ENCODE measurements around the gene ETV3L. TPM values are rescaled to one million over a fixed set of nuclear protein-coding genes. Genes with fewer than 3 reads are reported as not detected.

ETV3L gene
- total RNA-seq, 1 experiment from 2014 or later = not detected

DNA sequence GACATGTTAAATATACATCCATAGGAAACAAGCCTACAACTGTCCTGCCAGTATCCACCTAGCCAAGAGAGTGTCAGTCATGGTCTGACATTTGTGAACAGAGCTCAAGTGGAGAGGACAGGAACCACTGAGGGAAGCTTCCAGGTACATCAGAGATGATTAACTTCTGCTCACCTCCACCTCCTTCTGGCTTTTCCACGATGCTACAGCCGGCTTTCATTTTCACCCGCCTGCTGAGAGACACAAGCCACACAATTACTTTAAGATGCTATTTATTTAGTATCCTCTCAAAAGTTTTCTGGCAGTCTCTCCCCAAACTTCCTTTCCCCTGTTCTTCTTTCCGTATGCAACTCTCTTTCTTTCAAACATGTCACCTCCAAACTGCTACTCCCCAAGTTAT, 36.5 kb upstream of the ETV3L start:
- no TSS peak for BruUV-seq (replicated peaks)
- Mint-ChIP-seq H3K27ac (ENCODE audit: low read depth, unreplicated experiment) (peak overlapping the region; percentile 76), H3K36me3 (ENCODE audit: insufficient read depth, unreplicated experiment) (peaks cover 52% of the 10 kb centered on the region), H3K27me3 (ENCODE audit: insufficient read depth, unreplicated experiment) (no peaks in the 10 kb centered on the region), H3K4me3 (ENCODE audit: unreplicated experiment) (peak overlapping the region; percentile 79), H3K4me1 (ENCODE audit: insufficient read depth, unreplicated experiment) (peaks cover 43% of the 10 kb centered on the region), H3K9me3 (ENCODE audit: unreplicated experiment) (no peaks in the 10 kb centered on the region)
- no peak for DNase-seq (ENCODE audit: unreplicated experiment)
- POLR2A ChIA-PET = interaction anchor here (0.7 to 5.9 kb wide), 7 partner anchors 10 to 96 kb away, joined by 3 to 64 read pairs (median 3); no protein-coding TSS in a partner anchor
- CTCF ChIA-PET = interaction anchor here (0.5 to 19.9 kb wide), 14 partner anchors 9 to 444 kb away, joined by 3 to 419 read pairs (median 5); no protein-coding TSS in a partner anchor
- TF ChIP-seq, protein P1, sequence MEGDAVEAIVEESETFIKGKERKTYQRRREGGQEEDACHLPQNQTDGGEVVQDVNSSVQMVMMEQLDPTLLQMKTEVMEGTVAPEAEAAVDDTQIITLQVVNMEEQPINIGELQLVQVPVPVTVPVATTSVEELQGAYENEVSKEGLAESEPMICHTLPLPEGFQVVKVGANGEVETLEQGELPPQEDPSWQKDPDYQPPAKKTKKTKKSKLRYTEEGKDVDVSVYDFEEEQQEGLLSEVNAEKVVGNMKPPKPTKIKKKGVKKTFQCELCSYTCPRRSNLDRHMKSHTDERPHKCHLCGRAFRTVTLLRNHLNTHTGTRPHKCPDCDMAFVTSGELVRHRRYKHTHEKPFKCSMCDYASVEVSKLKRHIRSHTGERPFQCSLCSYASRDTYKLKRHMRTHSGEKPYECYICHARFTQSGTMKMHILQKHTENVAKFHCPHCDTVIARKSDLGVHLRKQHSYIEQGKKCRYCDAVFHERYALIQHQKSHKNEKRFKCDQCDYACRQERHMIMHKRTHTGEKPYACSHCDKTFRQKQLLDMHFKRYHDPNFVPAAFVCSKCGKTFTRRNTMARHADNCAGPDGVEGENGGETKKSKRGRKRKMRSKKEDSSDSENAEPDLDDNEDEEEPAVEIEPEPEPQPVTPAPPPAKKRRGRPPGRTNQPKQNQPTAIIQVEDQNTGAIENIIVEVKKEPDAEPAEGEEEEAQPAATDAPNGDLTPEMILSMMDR (IDR thresholded peaks at IDR 0.05; ENCODE audit: unreplicated experiment) = no peak
- intact Hi-C loops (cut with micrococcal nuclease) = loop anchor here (5.0 kb wide), 1 partner anchor 44 kb away; no protein-coding TSS in a partner anchor

DNA sequence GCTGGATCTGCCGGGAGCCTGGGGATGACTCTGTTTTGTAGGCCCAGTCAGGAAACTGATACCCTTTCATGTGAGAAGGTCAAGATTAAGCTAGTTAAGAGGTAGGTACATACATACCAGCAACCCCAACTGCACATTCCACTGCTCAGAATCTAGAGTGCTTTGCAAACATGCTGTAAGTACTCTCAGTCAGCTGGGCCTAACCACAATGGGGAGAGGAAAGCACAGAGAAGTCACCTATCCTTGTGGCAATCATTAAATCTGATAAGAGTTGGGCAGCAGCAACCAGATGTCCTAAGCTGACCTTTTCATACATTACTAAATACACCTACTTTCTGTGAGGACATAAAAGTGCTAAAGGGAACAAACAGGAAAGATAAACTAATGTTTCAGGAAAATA, 36.0 kb upstream of the ETV3L start:
- Mint-ChIP-seq H3K36me3 (ENCODE audit: insufficient read depth, unreplicated experiment) (peaks cover 57% of the 10 kb centered on the region), H3K4me3 (ENCODE audit: unreplicated experiment) (peak overlapping the region; percentile 79), H3K27me3 (ENCODE audit: insufficient read depth, unreplicated experiment) (no peaks in the 10 kb centered on the region), H3K27ac (ENCODE audit: low read depth, unreplicated experiment) (peak overlapping the region; percentile 76), H3K9me3 (ENCODE audit: unreplicated experiment) (no peaks in the 10 kb centered on the region), H3K4me1 (ENCODE audit: insufficient read depth, unreplicated experiment) (peaks cover 43% of the 10 kb centered on the region)
- CTCF ChIA-PET = interaction anchor here (0.8 to 19.9 kb wide), 16 partner anchors 9 to 445 kb away, joined by 3 to 419 read pairs (median 6); no protein-coding TSS in a partner anchor
- intact Hi-C loops (cut with micrococcal nuclease) = loop anchor here (5.0 kb wide), 1 partner anchor 43 kb away; no protein-coding TSS in a partner anchor
- BruUV-seq (replicated peaks) = no TSS peak
- DNase-seq (ENCODE audit: unreplicated experiment) = no peak
- POLR2A ChIA-PET = interaction anchor here (0.6 to 5.9 kb wide), 6 partner anchors 10 to 91 kb away, joined by 3 to 64 read pairs (median 4); no protein-coding TSS in a partner anchor
- TF ChIP-seq, protein P1 (IDR thresholded peaks at IDR 0.05; ENCODE audit: unreplicated experiment) = no peak

DNA sequence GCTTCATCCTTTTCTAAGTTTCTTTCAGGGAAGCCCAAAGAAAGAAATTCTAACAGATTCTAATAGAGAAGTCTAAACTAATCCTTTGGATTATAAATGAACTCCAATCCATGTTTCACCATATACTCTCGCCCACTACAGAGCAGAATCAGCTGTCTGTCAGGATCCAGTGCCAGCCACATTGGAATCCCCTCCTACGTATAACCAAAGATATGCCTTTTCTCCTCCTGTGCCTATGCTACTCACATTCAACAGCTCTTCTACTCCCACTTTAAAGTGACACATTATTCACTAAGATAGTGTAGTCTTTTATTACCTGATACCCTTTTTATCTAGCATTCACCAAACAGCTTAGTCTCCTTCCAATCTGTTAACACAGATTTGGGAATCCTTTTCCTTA, 35.5 kb upstream of the ETV3L start:
- CTCF ChIA-PET = interaction anchor here (0.5 to 19.9 kb wide), 13 partner anchors 9 to 1016 kb away, joined by 3 to 419 read pairs (median 6); no protein-coding TSS in a partner anchor
- H3K36me3 Mint-ChIP-seq (ENCODE audit: insufficient read depth, unreplicated experiment) = peaks cover 63% of the 10 kb centered on the region
- POLR2A ChIA-PET = interaction anchor here (0.6 to 5.9 kb wide), 3 partner anchors 10 to 46 kb away, joined by 3 to 64 read pairs (median 45); no protein-coding TSS in a partner anchor
- no peak for DNase-seq (ENCODE audit: unreplicated experiment)
- H3K4me1 Mint-ChIP-seq (ENCODE audit: insufficient read depth, unreplicated experiment) = peaks cover 43% of the 10 kb centered on the region
- peak overlapping the region; percentile 76 for H3K27ac Mint-ChIP-seq (ENCODE audit: low read depth, unreplicated experiment)
- H3K9me3 Mint-ChIP-seq (ENCODE audit: unreplicated experiment) = no peaks in the 10 kb centered on the region
- H3K27me3 Mint-ChIP-seq (ENCODE audit: insufficient read depth, unreplicated experiment) = no peaks in the 10 kb centered on the region
- H3K4me3 Mint-ChIP-seq (ENCODE audit: unreplicated experiment) = no peak overlapping the region
- intact Hi-C loops (cut with micrococcal nuclease) = loop anchor here (5.0 kb wide), 1 partner anchor 43 kb away; no protein-coding TSS in a partner anchor
- TF ChIP-seq, protein P1 (IDR thresholded peaks at IDR 0.05; ENCODE audit: unreplicated experiment) = no peak
- BruUV-seq (replicated peaks) = no TSS peak

DNA sequence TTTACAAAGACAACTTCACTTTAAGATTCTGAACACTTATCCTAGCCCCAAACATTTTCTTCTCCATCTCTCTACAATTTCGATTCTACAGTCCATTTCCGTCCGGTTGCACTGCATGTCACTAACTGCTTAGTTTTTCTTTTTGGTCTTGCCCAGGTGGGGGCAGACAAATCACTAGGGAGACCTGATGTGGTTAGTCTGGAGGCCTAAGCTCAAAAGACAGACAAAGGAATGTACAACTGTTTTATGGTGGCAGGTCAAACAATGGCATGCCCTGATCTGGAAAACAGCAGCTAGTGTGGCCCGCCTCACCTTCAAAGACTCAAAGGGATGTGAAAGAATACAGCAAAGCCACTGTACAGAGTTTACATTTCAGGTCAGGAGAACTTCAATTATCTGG, 34.8 kb upstream of the ETV3L start:
- ChIA-PET CTCF (interaction anchor here (0.7 to 19.9 kb wide), 8 partner anchors 22 to 355 kb away, joined by 3 to 419 read pairs (median 6); no protein-coding TSS in a partner anchor), POLR2A (interaction anchor here (1.2 to 5.9 kb wide), 3 partner anchors 20 to 45 kb away, joined by 3 to 45 read pairs (median 10); no protein-coding TSS in a partner anchor)
- intact Hi-C loops (cut with micrococcal nuclease) = no loop called here
- BruUV-seq (replicated peaks) = no TSS peak
- peaks cover 69% of the 10 kb centered on the region for H3K36me3 Mint-ChIP-seq (ENCODE audit: insufficient read depth, unreplicated experiment)
- TF ChIP-seq, protein P1 (IDR thresholded peaks at IDR 0.05; ENCODE audit: unreplicated experiment) = no peak
- no peak overlapping the region for H3K4me3 Mint-ChIP-seq (ENCODE audit: unreplicated experiment)
- no peaks in the 10 kb centered on the region for H3K9me3 Mint-ChIP-seq (ENCODE audit: unreplicated experiment)
- no peak overlapping the region for H3K27ac Mint-ChIP-seq (ENCODE audit: low read depth, unreplicated experiment)
- peaks cover 43% of the 10 kb centered on the region for H3K4me1 Mint-ChIP-seq (ENCODE audit: insufficient read depth, unreplicated experiment)
- DNase-seq (ENCODE audit: unreplicated experiment) = no peak
- H3K27me3 Mint-ChIP-seq (ENCODE audit: insufficient read depth, unreplicated experiment) = no peaks in the 10 kb centered on the region
